ENCODE measurements around the gene PELI1. TPM values are rescaled to one million over a fixed set of nuclear protein-coding genes. Genes with fewer than 3 reads are reported as not detected.
"Not testable (repeated sequence)": the region's sequence is repeated elsewhere in the genome, so short reads cannot be mapped to it uniquely, and the experiment has no call there.

Gene PELI1
- total RNA-seq, 1 donor, result 209 TPM

DNA sequence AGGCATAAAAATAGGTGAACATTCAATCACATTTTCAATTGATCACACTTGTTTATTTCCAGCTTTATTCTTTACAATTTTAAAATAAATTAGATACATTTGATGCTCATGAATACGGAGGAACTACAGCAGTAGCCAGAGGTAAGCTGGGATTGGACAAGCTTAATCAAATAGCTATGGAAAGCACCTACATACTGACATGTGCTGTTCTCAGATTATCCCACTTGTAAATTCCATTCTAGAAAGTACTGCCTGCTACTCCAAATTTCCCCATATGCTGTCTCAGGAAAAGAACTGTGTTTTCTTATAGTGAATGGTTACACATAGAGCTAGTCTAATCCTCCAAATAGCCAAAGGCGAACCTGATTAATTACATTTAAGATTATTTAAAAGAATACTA is 24.2 kb downstream of the PELI1 start:
- no peaks in the 10 kb centered on the region for H3K27me3 ChIP-seq (ENCODE audit: insufficient read depth, low read length)
- H3K4me3 ChIP-seq (ENCODE audit: low read length), result no peak overlapping the region
- H3K4me1 ChIP-seq (ENCODE audit: insufficient read depth, low read length), result peaks cover 19% of the 10 kb centered on the region
- H3K9me3 ChIP-seq (ENCODE audit: low read depth, low read length), result no peaks in the 10 kb centered on the region

DNA sequence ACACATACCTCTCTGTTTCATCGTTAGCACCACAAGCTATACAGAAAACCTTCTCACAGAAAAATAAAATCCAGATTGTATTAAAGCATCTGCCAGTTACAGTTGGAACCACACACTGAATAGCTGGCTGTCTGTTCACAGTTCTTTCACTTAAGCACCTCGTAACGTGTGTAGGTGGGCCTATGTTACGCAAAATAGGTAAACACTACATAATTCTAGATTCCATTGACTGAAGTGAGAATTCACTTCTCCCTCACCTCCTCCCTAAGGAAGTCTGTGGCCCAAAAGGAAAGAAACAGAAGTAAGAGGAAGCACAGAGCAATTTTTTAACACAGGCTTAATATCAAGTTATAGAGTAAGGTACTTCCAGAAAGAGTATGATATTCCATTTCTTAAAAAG is 24.9 kb downstream of the PELI1 start:
- H3K9me3 ChIP-seq (ENCODE audit: low read depth, low read length), result no peaks in the 10 kb centered on the region
- no peaks in the 10 kb centered on the region for H3K27me3 ChIP-seq (ENCODE audit: insufficient read depth, low read length)
- peaks cover 25% of the 10 kb centered on the region for H3K4me1 ChIP-seq (ENCODE audit: insufficient read depth, low read length)
- H3K4me3 ChIP-seq (ENCODE audit: low read length), result no peak overlapping the region

DNA sequence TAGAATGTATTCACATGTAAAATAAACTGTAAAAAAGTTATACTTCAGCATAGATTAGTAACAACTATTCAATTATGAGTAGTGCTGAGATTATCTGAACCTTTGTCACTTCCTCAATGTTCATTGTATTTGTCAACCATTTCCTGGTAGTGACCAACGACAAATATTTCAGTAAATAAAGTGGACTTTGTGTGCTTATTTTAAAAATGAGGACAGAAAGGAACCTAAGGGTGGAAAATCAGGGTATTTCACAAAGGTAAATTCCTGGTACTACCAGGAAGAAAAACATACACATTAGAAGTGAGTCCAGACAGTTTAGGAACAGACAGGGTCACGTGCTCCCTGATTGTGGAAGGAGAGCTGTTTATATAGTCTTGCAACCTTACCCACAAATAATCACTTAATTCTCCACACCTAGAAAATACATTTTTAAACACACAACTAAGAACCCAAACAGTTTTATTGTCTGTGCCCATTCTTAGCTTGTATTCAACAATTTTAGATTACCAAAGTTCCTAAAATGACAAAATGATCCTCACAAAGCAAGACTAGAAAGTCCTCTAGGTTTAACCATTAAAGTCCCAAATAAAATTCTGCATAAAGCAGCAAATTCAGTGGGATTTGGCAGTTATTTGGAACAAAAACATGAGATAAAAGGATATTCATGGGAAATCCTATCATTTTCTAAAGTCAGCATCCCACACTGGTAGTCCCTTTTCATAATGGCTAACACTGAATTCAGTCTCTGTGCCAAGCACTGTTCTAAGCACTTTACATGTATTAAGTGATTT is 28.2 kb downstream of the PELI1 start:
- H3K4me3 ChIP-seq (ENCODE audit: low read length), result no peak overlapping the region
- peaks cover 35% of the 10 kb centered on the region for H3K4me1 ChIP-seq (ENCODE audit: insufficient read depth, low read length)
- no peaks in the 10 kb centered on the region for H3K27me3 ChIP-seq (ENCODE audit: insufficient read depth, low read length)
- no peaks in the 10 kb centered on the region for H3K9me3 ChIP-seq (ENCODE audit: low read depth, low read length)

DNA sequence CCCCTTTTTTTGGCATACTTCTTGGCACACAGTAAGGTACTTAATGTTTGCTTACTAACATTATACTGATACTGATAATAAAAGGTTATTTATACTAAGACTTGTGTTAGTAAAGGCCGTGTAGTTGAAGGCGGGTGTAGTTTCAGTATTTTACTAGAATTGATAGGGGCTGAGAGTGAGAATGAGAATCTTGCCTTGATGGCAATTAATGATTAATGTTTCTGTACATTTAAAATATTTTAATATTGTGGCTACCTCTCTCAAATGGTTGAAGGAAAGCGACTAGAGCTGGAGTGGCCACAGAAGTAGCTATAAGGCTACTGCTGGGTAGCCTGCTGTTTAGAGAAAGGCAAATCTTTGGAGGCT is 29.3 kb downstream of the PELI1 start:
- Histone ChIP-seq H3K9me3 (ENCODE audit: low read depth, low read length) (no peaks in the 10 kb centered on the region), H3K4me1 (ENCODE audit: insufficient read depth, low read length) (peaks cover 35% of the 10 kb centered on the region), H3K4me3 (ENCODE audit: low read length) (no peak overlapping the region)

DNA sequence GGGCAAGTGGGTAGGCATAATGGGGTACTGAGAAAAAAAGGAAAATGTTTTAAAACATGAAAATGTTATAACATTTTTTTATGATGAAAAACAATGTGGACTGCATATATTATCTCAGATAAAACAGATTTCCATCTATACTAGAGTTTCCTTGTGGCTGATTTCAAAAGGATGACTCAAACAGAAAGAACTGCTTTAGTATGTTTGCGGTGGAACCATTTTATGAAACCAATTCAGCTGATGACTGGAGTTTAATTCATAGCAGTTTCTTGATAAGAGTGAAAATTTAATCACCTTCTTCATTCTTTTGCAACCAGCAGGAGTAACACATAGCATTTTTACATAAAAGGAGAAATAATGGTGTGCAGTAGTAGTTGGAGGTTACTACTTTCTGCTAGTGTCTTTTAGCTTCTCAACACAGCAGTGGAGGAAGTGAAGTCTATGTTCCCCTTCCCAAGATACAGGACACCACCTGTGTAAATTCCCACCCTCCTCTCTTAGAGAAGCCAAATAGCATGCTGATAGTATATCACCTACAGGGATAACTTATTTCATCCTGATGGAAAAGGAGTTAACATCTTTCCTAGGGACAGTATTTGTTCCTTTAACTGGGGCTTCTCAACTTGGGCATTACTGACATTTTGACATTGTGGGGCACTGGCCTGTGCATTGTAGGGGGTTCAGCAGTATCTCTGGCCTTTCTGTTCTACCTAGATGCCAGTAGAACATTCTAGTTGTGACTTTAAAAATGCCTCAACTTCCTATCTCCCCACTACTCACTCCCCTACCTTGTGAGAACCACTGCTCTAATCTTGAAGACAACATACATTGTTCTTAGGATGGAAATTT is 29.9 kb downstream of the PELI1 start:
- Histone ChIP-seq H3K4me1 (ENCODE audit: insufficient read depth, low read length) (peaks cover 35% of the 10 kb centered on the region), H3K9me3 (ENCODE audit: low read depth, low read length) (no peaks in the 10 kb centered on the region), H3K27me3 (ENCODE audit: insufficient read depth, low read length) (no peaks in the 10 kb centered on the region), H3K4me3 (ENCODE audit: low read length) (no peak overlapping the region)

More for the DNA sequence above, 29.3 kb downstream of the PELI1 start:
- H3K27me3 ChIP-seq (ENCODE audit: insufficient read depth, low read length), result no peaks in the 10 kb centered on the region

DNA sequence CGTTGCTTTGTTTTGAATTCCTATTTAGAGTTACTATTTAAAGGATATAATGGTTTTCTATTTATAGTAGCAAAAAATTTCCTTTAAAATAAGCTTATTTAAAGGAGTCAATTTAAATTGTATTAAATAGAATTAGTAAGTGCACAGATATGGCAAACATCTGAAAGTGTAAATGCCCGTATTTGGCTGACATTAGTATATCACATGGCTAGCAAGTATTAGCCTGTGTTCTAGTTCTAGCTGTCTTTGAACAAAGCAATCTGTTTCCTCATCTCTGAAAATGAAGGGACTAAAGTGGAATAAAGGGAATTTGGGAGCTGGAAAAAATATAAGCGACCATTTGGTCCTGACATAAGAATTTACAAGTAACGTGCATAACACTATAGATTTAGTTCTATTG is 32.2 kb downstream of the PELI1 start:
- H3K27me3 ChIP-seq (ENCODE audit: insufficient read depth, low read length), result no peaks in the 10 kb centered on the region
- no peak overlapping the region for H3K4me3 ChIP-seq (ENCODE audit: low read length)
- no peaks in the 10 kb centered on the region for H3K9me3 ChIP-seq (ENCODE audit: low read depth, low read length)
- peaks cover 39% of the 10 kb centered on the region for H3K4me1 ChIP-seq (ENCODE audit: insufficient read depth, low read length)

DNA sequence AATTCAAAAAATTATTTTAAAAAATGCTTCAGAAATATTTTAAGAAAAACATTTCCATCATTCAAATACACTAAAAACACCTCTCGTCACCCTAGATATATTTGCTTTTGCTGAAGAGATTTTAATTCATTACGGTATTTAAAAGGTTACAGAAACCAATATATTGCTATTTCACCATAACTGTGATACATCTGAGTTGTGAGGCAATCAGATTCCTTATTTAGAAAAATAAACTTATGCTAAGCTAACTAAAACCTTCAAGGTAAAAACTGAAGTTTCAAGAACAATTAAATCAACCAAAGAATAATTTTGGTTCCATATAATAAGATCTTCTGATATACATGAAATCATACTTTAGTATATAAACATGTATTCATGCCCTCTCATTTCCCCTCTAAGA is 32.8 kb downstream of the PELI1 start:
- Histone ChIP-seq H3K4me3 (ENCODE audit: low read length) (no peak overlapping the region), H3K9me3 (ENCODE audit: low read depth, low read length) (no peaks in the 10 kb centered on the region), H3K27me3 (ENCODE audit: insufficient read depth, low read length) (no peaks in the 10 kb centered on the region), H3K4me1 (ENCODE audit: insufficient read depth, low read length) (peaks cover 33% of the 10 kb centered on the region)

DNA sequence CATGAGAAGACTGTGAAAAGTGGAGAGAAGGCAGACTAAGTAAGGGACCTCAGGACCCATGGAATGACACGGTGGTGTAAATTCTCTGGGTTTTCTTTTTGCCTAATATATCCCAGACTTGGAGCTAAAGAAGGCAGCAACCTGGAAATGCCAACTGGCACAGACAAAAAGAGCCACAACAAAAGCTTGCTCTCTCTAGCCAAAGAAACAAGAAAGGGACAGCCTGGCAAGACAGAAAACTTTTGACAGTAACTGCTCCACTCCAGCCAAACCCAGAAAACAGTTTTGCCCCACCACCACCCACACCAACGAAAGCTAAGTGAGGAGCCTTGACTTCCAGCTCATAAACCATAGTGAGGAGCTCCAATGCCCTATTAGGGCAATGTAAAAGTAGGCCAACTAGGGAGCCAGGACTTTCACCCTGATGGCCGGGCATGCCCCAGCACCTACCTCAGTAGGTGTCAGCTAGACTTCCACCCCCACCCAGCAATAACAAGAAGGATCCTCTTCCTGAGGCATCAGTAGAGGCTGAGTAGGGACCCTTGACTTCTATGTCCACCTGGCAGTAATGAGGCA is 35.5 kb downstream of the PELI1 start:
- H3K4me1 ChIP-seq (ENCODE audit: insufficient read depth, low read length), result peaks cover 9% of the 10 kb centered on the region
- no peaks in the 10 kb centered on the region for H3K27me3 ChIP-seq (ENCODE audit: insufficient read depth, low read length)
- no peaks in the 10 kb centered on the region for H3K9me3 ChIP-seq (ENCODE audit: low read depth, low read length)
- no peak overlapping the region for H3K4me3 ChIP-seq (ENCODE audit: low read length)

DNA sequence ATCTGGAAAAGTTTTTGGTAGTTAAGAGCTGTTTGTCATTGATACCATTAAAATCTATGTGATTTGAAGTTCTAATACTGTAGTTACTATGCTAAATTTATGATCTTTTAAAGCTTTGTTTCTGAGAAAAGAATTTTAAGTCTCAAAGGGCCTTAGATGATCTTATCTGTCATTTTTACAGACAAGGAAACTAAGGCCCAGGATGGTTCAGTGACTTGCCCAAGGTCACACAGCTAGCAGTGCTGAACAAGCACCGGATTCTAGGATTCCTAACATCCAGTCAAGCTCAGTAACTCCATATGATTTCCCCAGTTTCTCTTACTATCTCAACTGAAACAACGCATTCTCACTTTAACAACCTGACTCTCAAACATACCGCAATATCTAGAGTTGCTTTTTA is 37.7 kb downstream of the PELI1 start:
- H3K9me3 ChIP-seq (ENCODE audit: low read depth, low read length), result no peaks in the 10 kb centered on the region
- no peak overlapping the region for H3K4me3 ChIP-seq (ENCODE audit: low read length)
- H3K4me1 ChIP-seq (ENCODE audit: insufficient read depth, low read length), result peaks cover 6% of the 10 kb centered on the region
- no peaks in the 10 kb centered on the region for H3K27me3 ChIP-seq (ENCODE audit: insufficient read depth, low read length)

DNA sequence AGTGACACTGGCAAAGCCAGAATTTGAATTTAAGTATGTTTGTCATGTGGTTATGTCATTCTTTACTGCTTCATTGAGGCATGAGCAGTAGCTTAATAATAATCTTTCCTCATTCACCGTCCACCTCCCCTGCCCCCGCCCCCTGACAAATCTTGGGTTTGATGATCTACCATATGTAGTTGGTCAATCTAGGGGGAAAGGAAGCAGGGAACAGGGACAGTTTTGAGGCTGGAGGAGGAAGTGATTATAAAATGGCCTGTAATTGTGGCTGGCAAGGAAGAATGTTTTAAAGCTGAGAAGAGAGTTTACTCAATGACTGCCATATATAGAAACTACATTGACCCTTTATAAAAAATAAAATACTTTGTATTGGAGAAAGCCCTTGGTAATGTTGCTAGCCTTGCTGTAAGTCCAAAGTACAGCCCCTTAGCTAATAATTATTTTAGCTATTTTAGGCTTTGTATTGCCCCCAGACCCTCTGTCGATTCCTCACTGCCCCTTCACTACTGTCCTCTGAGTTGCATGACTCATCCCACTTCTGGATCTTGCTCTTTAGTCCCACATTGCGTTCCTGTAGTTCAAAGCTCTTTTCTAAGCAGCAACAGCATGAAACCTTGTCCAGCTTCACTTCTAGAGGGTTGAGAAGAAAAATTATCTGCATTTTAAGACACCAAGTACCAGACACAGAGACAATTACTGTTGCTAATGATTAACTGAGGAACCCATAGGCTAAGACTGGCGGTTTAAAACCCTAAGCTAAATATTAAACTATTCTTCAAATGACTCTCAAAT is 38.4 kb downstream of the PELI1 start:
- no peaks in the 10 kb centered on the region for H3K9me3 ChIP-seq (ENCODE audit: low read depth, low read length)
- no peak overlapping the region for H3K4me3 ChIP-seq (ENCODE audit: low read length)
- peaks cover 6% of the 10 kb centered on the region for H3K4me1 ChIP-seq (ENCODE audit: insufficient read depth, low read length)
- no peaks in the 10 kb centered on the region for H3K27me3 ChIP-seq (ENCODE audit: insufficient read depth, low read length)

DNA sequence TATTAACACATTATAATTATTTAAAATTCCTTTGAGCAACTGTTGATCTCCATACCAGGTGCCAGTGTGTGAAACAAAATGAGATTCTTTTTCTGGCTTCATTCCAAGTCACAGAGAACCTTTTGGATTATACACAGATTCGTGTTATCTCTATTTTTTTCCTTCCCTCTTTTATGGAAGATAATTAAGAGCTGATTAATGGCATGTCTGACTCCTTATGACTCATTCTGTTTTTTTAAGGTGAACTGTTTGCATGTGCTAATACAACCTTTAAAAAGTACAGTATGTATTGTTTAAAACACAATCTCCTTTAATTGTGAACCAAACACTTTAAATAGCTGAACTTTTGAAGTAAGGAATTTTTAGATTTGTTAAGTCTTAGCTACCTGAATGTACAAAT is 39.3 kb downstream of the PELI1 start:
- no peak overlapping the region for H3K4me3 ChIP-seq (ENCODE audit: low read length)
- peaks cover 6% of the 10 kb centered on the region for H3K4me1 ChIP-seq (ENCODE audit: insufficient read depth, low read length)
- H3K27me3 ChIP-seq (ENCODE audit: insufficient read depth, low read length), result no peaks in the 10 kb centered on the region
- H3K9me3 ChIP-seq (ENCODE audit: low read depth, low read length), result no peaks in the 10 kb centered on the region

DNA sequence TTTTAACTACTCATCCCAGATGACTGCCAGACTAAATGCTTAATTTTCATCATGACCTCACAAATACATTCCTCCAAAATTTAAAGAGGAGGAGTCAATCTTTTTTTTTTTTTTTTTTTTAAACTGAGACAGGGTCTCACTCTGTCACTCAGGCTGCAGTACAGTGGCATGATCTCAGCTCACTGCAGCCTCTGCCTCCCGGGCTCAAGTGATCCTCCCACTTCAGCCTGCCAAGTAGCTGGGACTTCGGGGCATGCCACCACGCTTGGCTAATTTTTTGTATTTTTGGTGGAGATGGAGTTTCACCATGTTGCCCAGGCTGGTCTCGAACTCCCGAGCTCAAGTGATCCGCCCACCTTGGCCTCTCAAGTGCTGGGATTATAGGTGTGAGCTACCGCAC is 41.5 kb downstream of the PELI1 start:
- not testable (repeated sequence) for H3K4me3 ChIP-seq (ENCODE audit: low read length); H3K9me3 ChIP-seq (ENCODE audit: low read depth, low read length); H3K4me1 ChIP-seq (ENCODE audit: insufficient read depth, low read length); H3K27me3 ChIP-seq (ENCODE audit: insufficient read depth, low read length)

DNA sequence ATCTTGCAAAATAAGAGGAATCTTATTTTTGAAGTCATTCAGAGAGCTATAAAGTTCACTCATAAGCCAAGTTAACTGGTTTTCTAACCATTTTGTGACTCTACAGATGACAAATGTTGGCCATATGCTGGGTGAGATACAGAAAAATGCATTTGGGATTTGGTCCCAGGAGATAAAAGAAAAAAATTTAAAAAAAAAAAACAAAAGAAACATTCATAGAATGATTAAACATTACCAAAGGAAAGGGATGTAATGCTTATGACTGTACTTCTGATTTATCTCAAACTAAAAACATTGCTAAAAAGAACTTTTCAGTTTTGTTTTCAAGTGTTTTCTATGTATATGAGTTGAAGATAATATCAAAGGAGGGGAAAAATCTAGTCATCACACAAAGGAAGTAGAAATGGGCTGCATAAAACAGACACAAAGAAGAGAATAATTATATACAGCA is 43.1 kb downstream of the PELI1 start:
- no peak overlapping the region for H3K4me3 ChIP-seq (ENCODE audit: low read length)
- H3K4me1 ChIP-seq (ENCODE audit: insufficient read depth, low read length), result peaks cover 3% of the 10 kb centered on the region
- H3K27me3 ChIP-seq (ENCODE audit: insufficient read depth, low read length), result no peaks in the 10 kb centered on the region
- no peaks in the 10 kb centered on the region for H3K9me3 ChIP-seq (ENCODE audit: low read depth, low read length)

DNA sequence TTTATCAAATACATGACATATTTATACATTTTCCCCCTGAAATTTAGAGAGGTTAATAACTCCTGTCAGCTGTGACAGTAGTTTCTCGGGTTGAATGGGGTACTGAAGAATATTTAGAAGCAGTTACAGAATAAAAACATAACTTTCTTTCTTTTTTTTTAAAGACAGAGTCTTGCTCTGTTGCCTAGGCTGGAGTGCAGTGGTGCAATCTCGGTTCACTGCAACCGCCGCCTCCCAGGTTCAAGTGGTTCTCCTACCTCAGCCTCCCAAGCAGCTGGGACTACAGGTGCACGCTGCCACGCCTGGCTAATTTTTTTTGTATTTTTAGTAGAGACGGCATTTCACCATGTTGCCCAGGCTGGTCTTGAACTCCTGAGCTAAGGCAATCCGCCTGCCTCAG is 43.6 kb downstream of the PELI1 start:
- H3K4me3 ChIP-seq (ENCODE audit: low read length), result not testable (repeated sequence)

More for the DNA sequence above, 43.6 kb downstream of the PELI1 start:
- H3K9me3 ChIP-seq (ENCODE audit: low read depth, low read length); H3K4me1 ChIP-seq (ENCODE audit: insufficient read depth, low read length); H3K27me3 ChIP-seq (ENCODE audit: insufficient read depth, low read length): not testable (repeated sequence)

Measured in mononuclear cell (primary cell).